ENCODE measurements around the gene CNFN.

- TF ChIP-seq SUZ12 (IDR thresholded peaks at IDR 0.05; ENCODE audit: extremely low read depth, insufficient read depth, insufficient read length) (no peak), ZNF274 (IDR thresholded peaks at IDR 0.05; ENCODE audit: low read depth, low read length) (no peak), YY1 (IDR thresholded peaks at IDR 0.05; ENCODE audit: insufficient read depth, insufficient read length) (no peak)
These were observed 22.6 kb upstream of the CNFN start for GRCh38 chr19:42412661-42413076.

All from NT2/D1 (cell line).